Stimulated activated CD8-positive, alpha-beta memory T cell treated with anti-CD3 and anti-CD28 coated beads, Interleukin-4, amount 100 ng/mL, for 48 hours (primary cell): Measurements from ENCODE around the gene CHST13.

Experiments used
- DNase-seq: peaks from one replicate; pipeline ENCODE4 v3.0.0-alpha.2; 2020

The CHST13 gene

DNA sequence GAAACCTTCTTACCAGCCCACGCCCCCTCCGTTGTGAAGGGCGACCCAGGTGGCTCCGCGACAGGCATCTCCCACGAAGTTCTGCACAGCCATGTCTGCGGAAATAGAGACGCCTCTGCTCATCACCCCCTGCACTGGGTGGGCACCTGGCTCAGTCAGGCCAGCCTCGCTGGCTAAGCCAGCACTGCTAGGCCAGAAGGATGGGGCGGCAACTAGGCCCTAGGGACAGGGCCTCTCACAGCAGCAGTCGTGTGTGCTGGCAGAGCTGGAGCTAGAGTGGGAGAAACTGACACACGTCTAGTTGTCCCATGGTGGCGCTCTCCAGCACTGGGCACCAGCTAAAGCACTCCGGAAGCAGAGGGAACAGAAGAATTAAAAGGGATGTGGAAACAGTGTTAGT, 35.8 kb upstream of the CHST13 start:
- no peak for DNase-seq

DNA sequence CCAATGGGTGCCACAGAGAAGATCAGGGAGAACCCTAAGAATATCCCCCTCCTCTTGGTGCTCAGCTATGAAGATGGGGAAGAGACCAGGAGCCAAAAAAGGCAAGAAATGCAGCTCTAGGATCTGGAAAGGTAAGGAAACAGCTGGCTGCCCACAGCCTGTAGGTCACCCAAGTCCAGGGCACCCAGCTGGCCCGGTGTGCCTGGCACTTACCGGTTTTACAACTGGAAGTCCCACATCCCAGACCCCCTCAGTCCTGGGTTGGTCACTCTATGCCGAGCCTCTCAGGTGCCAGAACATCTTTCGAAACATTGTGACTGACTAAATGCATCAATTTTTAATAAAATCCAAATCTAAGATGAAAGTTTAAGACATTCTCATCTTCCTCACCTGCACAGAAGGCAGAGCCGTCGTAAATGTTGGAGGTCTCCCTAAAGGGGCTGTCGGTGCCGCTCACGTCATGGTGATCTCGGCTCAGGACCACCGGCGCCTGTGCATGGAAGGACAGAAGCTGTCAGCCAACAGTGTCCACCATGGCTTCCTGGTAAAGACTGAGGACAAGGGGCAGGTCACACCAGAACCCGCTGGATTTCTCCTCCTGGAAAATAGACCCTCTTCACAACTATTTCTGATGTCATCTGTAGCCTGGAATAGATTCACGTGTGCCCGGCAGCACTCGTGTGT, 34.9 kb upstream of the CHST13 start:
- no peak for DNase-seq

DNA sequence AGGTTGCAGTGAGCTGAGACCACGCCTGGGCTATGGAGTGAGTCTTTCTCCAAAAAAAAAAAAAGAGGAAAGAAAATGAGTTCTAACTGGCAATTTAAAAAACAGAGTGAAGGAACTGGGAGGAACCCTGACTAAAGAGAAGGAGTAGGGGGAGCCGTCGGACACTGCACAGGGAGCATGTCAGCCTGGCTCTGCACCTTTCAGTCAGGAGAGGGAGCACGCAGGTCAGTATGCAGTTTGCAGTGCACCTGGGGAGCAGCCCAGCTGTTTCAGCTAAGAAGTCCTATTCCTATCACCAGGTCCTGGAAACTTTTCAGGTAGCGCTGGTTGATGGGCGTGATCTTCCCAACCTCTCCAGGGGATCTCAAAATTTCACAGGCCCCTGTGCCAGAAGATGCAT, 33.3 kb upstream of the CHST13 start:
- no peak for DNase-seq

DNA sequence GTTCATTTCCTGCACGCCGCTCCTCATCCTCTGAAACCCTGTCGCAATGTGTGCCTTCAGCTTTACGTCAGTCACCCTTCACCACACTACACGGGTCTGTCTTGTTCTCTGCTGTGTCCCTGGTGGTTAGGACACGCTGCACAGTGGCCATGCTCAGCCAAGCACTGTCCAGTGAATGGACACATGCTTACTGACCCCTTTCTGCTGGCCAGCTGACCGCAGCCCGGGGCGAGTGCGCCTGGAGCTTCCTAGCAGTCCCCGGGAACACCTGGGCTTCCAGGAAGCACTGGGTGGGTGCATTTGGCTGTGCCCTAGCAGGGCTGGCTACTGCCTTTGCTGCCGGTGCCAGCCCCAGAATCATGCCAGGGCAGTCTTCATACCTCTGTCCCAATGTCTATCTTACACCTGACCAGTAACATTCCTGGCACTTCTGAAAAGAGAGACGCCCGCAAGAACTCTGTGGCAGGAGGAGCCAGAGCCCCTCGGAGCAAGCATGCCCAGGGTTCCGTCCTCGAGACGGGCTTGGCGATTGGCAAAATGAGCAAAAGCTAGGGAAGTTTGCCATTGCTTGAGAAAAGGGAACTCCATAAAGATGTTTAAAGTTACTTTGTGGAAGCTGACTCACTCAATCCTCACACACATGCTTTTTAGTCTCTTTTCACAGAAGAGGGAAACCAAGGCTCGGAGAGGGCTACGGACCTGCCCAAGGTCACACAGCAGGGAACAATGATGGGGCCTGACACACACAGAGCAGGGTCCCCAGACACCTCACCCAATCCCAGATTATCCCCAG, 32.5 kb upstream of the CHST13 start:
- no peak for DNase-seq

DNA sequence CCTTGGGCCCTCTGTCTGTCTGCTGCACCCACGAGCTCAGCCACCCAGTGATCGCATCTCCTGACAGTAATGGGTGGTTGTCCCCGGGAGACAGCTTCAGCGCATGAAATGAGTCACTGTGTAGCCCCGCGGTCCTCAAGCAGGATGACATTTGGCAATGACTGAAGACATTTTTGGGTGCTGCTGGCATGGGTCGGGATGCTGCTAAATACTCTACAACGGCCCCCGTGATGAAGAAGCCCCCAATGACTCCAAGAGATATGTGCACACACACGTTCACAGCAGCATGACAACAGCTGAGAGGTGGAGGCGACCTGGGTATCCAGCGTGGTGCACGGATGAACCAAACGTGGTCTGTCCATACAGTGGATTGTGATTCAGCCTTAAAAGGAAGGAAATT, 30.9 kb upstream of the CHST13 start:
- DNase-seq, result no peak

DNA sequence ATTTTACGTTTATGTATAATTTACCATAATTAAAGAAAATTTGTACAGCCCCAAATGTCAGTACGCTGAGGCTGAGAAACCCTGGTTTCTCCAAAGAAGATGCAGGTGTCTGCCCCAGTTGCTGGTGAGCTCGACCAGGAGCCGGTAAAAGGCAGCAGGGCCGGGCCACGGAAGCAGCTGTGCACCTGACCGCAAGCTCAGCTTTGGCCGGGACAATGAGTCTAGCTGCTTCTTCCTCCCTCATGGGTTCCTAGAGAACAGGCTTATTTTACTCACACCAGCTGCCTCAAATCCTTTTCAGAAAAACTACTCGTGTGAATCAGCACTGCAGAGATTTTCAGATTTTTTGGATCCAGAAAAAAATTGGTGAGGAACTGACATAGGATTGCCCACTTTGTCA, 30.2 kb upstream of the CHST13 start:
- no peak for DNase-seq

DNA sequence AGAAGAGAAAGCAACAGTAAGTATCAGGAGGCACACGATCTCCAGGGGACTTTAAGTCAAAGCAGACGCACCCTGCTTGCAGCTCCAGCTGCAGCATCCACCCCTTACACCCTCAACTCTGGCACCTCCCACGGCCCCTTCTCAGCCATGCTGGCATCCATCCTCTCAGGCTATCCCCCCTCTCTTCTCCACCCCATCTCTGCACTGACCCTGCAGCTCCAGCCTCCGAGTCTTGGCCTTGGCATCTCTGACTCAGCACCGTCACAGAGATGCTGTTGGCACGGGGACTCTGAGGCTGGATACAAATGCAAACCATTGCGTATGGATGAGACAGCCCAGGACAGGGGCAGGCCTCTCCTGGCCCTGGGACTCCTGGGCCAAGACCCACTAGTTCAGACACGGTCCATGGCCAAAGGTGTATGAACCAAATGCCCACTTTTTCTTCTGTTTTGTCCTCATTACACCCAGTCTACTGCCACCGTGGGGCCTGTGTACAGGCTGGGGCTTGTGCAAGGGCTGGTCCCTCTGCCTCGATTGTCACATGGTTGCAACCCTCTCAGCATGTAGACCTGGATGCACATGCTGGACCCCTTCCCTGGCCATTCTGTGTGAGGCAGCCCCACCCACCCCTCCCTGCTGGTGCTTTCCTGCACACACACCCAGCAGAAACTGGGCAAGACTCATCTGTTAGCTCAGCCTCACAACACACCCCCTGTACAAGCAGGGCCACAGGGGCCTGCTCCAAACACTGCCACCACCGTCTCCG, 29.6 kb upstream of the CHST13 start:
- no peak for DNase-seq

DNA sequence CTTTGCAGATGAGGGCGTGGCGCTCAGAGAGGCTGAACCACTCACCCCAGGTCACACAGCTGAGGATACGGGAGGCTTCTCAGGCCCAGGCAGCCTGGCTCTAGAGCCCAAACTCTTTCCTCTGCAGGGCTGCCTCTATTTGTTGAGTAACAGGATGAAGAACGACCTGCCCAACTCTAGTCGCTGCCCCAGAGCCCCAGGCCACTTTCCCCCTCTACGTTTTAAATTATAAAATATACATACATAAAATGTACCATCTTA, 29.1 kb upstream of the CHST13 start:
- no peak for DNase-seq

DNA sequence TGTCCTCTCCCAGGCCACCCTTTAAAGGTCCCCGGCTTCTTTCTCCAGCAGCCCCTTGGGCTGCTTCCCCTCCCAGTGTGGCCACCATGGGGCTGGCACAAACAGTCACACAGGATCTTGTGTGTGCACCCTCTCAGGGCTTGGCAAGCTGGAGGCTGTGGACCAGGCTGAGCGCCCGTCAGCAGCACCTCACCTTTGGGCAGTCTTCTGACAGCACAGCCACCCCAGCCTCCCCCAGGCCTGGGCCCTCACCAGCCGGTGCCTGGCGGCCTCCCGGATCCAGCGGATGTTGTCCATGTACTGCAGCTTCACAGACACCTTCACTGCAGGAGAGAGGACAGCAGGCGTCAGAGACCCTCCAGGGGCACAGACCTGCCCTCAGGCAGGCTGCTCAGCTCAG, 28.2 kb upstream of the CHST13 start:
- no peak for DNase-seq

DNA sequence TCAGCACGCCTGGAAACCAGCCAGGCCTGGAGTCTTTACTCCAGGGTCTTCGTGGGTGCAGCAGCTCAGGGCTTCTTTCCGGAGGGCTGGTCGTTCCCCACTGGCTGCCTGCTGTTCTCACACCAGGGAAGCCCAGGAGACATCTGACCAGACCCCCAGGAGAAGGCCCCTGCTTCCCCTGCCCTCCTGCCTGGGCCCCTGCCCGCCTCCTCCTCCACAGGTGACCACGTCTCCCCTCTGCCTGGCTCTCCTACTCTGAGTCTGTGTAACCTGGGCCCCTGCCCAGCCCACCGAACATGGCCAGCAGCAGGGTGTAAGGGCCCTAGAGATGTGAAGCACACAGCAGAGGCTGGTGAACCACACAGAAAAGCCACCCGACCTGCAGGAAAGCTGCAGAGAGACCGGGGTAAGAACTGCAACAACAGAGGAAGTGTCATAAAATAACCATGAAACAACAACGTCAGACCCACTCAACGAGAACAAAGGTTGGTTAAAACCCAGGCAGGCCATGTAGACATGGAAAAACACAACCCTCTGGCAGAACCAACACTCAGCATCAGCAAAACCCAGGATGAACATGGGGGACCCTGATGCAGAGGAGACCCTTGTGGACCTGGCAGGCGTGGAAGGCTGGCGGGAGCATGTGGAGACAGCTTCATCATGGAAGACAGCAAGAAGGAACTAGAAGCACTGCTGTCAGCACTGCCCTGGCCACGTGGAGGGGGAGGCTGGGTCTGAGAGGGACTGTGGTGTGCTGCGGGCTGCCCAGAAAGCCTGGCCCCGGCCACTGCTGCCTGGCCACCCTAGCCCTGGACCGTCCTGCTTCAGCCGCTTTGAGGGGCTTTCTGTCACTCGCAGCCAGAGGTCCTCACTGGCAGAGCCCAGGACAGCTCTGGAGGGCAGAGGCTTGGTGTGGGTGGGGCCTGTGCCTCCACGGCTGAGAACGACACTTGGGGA, 26.8 kb upstream of the CHST13 start:
- no peak for DNase-seq

DNA sequence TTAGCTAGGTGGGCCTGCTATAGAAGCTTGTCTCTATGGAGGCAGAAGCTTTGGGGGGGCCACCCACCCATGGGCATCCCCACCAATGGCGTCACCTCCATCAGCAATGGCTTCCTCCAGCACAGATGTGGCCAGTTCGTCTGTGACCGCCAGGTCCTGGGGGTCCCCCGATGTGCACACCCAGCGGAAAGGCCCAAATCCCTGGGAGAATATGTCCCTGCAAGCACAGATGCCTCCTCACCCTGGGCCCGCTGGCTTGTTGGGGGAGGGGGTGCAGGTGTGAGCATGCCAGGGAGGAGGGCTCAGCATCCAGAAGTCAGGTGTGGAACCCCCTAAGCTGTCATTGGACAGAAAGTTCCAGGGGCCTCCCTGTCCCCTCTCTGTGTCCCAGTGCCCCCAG, 26.0 kb upstream of the CHST13 start:
- DNase-seq, result no peak

DNA sequence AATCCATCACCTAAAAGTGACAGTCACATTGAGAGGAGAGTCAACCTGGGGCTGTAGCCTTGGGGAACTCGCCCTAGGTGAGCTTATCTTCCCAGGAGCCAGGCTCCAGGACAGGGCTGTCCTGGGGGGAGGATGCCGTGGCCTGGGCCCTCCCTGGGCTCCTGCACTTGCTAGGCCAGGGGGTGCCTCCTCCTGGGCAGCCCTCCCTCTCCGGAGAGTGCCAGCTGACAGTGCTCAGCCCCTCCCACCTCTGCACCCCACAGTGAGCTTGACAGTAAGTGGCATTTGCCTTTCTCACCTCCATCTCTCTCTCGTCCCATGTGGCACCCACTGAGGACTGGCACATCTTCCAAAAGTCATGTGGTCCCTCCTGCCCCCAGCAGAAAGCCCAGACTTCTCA, 25.5 kb upstream of the CHST13 start:
- DNase-seq, result no peak

DNA sequence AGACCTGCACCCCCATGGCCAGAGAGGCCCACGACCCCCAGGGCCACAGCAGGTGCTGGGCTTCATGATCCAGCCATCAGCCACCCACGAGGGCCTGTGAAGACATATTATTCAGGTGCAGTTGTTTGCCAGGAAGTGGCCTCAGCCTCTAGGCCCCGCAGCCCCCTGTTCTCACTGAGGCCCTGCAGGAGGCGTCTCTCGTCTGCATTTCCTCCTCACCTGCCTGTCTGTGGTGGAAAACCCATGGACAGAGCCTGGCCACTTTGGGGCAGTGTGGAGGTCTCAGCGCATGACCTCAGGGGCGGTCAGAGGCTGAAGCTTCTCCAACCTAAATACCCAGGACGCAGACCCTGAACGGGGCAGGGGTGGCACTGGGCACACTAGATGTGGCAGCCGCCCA, 25.0 kb upstream of the CHST13 start:
- DNase-seq, result no peak

DNA sequence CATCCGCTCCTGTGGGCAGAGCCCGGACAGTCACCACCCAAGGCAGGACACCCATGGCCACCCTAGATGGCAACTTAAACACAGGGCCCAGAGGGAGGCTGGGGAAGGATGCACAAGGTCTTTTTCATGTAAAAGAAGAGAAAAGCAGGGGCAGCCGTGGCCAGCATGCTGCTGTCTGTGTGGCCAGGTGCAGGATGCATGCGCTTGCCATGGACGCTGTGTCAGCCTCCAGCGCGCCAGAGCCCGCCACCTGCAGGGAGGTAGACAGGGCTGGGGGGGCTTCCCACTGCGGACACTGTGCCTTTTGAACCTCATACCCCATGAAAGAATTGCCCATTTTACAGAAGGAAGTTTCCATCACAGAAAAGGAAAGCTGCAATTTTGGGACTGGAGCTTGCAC, 24.6 kb upstream of the CHST13 start:
- DNase-seq, result no peak

DNA sequence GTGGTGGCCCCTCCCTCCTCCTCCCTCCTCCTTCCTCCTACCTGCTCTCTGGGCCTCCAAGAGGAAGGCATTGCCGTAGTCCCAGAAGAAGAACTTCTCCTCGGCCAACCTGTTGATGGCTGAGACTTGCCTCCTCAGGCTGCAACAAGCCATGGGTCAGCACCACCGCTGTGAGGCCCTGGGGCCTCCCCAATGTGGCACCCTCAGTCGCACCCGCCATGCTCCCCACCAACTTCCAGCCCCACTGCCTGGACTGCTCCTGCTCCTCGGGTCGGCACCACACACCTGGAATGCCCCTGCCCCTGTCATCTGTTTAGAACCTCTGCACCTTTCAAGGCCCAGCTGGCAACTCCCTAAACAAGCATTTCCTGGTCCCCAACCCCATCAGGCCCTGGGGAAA, 23.9 kb upstream of the CHST13 start:
- no peak for DNase-seq

DNA sequence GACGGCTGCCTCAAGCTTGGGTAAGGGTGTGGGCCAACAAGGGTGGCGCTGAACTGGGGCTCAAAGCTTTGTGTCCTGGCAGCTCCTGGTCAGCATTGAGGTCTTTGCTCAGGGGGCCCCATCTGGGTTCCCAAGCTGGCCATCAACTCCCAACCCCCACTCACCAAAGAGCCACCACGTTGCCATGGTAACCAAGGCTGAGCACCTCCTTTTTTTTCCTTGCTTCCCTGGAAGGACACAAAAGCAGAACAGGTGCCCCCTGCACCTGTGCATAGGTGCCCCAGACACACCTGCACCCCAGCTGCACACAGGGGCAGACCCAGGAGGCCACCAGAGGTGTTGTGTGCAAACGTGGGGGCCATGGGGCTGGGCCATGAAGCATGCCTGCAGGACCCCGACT, 22.9 kb upstream of the CHST13 start:
- no peak for DNase-seq

DNA sequence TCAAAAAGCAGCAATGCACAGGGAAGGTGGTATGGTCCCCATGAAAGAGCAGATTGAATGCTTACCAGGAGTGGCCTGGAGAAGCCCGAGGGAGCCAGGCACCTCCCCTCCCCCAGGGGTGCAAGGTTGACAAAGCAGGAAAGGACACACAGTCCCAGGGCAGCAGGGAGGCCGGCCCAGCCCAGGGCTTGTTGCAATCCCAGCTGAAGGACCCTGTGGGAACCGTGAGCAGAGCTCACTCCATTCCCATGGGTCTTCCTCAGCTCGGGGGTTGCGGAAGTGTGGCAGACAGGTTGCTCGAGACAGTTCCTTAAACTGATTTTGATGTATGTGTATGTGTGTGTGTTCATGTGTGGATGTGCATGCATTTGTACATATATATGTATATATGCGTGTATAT, 22.2 kb upstream of the CHST13 start:
- no peak for DNase-seq

DNA sequence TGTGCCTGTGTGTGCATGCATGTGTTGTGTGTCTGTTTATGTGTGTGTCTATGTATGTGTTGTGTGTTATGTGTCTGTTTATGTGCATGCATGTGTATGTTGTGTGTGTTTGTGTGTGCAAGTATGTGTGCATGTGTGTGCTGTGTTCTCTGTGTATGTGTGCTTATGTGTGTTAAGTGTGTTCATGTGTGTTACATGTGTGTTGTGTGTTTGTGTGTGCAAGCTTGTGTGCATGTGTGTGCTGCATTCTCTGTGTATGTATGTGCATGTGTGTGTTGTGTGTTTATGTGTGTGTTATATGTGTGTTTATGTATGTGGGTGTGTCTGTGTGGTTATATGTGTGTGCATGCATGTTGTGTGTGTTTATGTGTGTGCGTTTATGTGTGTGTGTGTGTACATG, 21.3 kb upstream of the CHST13 start:
- DNase-seq, result no peak

DNA sequence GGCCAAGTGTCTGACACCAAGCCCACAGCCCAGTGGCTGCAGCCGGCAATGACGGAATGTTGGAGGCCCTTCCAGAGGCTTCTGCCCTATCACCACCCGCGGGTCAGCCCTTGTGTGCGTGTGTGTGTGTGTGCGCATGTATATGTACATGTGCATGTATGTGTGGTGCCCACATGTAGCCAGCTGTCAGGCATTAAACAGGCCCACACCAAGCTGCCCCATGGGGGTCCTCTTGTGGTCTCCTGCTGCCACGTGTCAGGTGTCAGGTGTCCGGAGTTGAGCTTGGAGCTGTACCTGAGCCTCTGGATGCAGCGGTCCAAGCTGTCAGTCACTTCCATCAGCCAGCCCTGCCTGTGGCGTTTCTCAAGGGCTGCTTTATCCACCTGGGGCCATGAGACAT, 20.3 kb upstream of the CHST13 start:
- DNase-seq, result no peak

DNA sequence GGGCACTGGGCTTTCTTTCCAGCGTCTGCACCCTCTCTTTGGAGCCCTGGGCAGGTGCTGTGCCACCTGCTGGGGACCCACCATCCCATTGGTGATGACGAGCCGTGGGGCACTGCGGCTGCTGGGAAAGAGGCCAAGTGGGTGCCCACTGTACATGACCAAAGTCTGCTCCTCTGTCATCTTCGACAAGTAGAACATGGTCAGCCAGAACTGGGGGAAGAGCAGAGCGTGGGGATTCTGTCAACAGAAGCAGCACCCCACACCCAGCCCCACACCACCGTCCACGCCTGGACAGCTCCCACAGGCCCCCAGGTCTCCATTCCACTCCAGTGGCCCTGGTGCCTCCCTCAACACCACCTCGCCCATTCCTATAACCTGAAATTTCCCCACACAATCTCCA, 16.1 kb upstream of the CHST13 start:
- no peak for DNase-seq

DNA sequence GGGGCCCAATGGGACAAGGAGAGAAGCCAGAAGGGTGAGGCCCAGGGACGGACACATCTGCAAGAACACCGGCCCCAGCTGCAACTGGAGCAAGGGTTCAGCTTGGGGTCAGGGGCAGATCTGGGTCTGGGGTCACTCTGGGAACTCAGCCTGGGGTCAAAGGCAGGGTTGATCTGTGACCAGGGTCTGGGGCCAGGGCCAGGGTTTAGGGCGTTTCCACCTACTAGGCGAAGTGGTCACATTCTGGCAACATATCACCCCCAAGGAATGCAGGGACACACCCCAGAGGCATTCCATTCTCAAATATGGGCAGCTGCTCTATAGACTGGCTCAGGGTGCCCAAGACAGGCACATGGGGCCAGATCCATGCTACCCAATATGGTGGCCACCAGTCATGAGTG, 15.4 kb upstream of the CHST13 start:
- DNase-seq, result no peak

DNA sequence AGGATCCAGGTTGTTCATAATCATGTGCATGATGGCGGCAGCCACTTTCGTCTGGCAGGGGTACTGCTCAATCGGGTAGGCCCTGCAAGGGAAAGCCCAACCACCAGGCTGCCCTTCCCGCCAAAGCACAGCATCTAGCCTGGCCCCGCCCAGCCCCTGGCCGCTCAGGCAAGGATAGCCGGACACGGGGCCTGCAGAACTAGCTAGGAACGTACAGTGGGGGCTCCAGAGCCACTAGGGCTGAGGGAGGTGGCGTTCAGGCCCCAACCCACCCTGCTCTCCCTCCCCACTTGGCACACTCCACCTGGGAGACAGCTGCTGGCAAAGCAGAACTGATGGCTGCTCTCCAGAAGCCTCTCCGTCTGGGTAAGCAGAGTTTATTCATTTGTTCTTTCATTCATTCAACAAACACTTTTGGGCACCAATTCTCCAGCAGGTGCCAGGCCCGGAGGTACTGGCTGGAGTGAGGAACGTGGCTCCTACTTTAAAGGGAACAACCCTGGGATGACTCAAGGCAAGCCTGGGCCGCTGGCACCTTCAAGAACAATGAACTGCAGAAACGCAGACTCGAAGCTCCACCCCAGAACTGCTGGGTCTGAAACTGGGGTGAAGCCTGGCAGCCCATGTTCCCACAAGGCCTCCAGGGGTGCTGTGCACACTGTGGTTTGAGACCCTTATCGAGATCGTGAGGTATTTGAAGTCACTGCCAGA, 14.2 kb upstream of the CHST13 start:
- DNase-seq, result no peak
